Body of pancreas (tissue), 4 donors: Measurements from ENCODE around the gene SLC40A1.

Experiments
- POLR2A ChIP-seq, 3 donors: fragments of 450-650 bp; IDR thresholded peaks; one replicate each; pipeline ENCODE4 v1.6.1; 2016; ENCODE audit warnings: antibody characterized with exemption in 3 of 3, mild to moderate bottlenecking in 2 of 3
- TF ChIP-seq, protein P1 (sequence below), 7 experiments: fragments of 450-650 bp in 4 of 7; fragments of 200-600 bp in 3 of 7; sonication (generic) in 3 of 7; IDR thresholded peaks; one replicate each; pipeline ENCODE4 v1.5.1; 2016 to 2019; ENCODE audit warnings: antibody characterized with exemption in 7 of 7

DNA sequence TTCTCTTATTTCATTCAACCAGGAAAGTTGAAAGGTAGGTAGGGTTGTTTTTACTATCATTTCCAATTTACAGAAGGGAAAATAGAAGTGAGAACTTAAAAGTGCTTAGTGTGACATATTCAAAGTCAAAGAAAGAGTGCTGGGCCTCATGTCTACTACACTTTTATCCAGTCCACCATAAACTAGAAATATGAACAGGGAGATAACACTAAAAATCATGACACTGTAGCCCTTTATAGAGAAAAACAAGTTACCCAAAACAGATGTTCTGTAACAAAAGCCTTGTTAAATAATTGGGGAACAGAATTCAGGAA, 20.4 kb downstream of the SLC40A1 start:
- TF ChIP-seq, protein P1, sequence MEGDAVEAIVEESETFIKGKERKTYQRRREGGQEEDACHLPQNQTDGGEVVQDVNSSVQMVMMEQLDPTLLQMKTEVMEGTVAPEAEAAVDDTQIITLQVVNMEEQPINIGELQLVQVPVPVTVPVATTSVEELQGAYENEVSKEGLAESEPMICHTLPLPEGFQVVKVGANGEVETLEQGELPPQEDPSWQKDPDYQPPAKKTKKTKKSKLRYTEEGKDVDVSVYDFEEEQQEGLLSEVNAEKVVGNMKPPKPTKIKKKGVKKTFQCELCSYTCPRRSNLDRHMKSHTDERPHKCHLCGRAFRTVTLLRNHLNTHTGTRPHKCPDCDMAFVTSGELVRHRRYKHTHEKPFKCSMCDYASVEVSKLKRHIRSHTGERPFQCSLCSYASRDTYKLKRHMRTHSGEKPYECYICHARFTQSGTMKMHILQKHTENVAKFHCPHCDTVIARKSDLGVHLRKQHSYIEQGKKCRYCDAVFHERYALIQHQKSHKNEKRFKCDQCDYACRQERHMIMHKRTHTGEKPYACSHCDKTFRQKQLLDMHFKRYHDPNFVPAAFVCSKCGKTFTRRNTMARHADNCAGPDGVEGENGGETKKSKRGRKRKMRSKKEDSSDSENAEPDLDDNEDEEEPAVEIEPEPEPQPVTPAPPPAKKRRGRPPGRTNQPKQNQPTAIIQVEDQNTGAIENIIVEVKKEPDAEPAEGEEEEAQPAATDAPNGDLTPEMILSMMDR (IDR thresholded peaks at IDR 0.05) = no peak
- TF ChIP-seq POLR2A (IDR thresholded peaks at IDR 0.05) = no peak
